HT1080 (cell line): ENCODE data around the gene COX6B1. TPM values are rescaled to one million over a fixed set of nuclear protein-coding genes. Genes with fewer than 3 reads are reported as not detected.
"Not testable (repeated sequence)": the region's sequence is repeated elsewhere in the genome, so short reads cannot be mapped to it uniquely, and the experiment has no call there.

Experiments used
- DNase-seq: peaks from one replicate; pipeline ENCODE4 v3.0.0-alpha.2; 2015; ENCODE audit warnings: low read depth
- total RNA-seq: library from RNA; depleted of rRNA; stranded (reverse); fragments of >200 nt; shearing (Covaris generic); gene quantifications from 2 replicates; pipeline ENCODE4 v1.2.3, GENCODE V29; 2014

The COX6B1 gene
- total RNA-seq, 1 experiment from 2014 or later: 551 TPM

GRCh38 chr19:35633727-35634440 lies 14.2 kb upstream of the COX6B1 start:
- no peak for DNase-seq

- no peak for DNase-seq
Observed at GRCh38 chr19:35636651-35637050, 11.5 kb upstream of the COX6B1 start.

- DNase-seq: no peak
Observed at GRCh38 chr19:35637165-35637564, 11.0 kb upstream of the COX6B1 start.

GRCh38 chr19:35639321-35639639 lies 8.8 kb upstream of the COX6B1 start:
- DNase-seq: no peak

GRCh38 chr19:35639863-35640262 lies 8.3 kb upstream of the COX6B1 start:
- no peak for DNase-seq

- no peak for DNase-seq
Observed at GRCh38 chr19:35641515-35642151, 6.5 kb upstream of the COX6B1 start, which contains the start of gene ETV2. ETV2 (plus strand) TSS chr19:35641745; CDS start chr19:35642461, 716 bp downstream.

GRCh38 chr19:35642312-35642711 lies 5.8 kb upstream of the COX6B1 start:
- DNase-seq: no peak

GRCh38 chr19:35642798-35643254 lies 5.3 kb upstream of the COX6B1 start:
- DNase-seq: no peak

- peak; percentile 76 for DNase-seq
Observed at GRCh38 chr19:35643255-35644205, 4.6 kb upstream of the COX6B1 start.

GRCh38 chr19:35644206-35644986 lies 3.7 kb upstream of the COX6B1 start:
- DNase-seq: peak; percentile 83

GRCh38 chr19:35644987-35645679 lies 3.0 kb upstream of the COX6B1 start:
- no peak for DNase-seq

- DNase-seq: no peak
Observed at GRCh38 chr19:35645680-35646511, 2.2 kb upstream of the COX6B1 start.

GRCh38 chr19:35650581-35650980 lies 2.5 kb downstream of the COX6B1 start:
- DNase-seq: no peak

GRCh38 chr19:35654828-35655227 lies 6.7 kb downstream of the COX6B1 start:
- DNase-seq: not testable (repeated sequence)

- DNase-seq: no peak
Observed at GRCh38 chr19:35655600-35655999, 7.5 kb downstream of the COX6B1 start.

- DNase-seq: no peak
Observed at GRCh38 chr19:35656700-35657099, 8.6 kb downstream of the COX6B1 start.

- DNase-seq: peak; percentile 62
Observed at GRCh38 chr19:35657904-35658700, 10.0 kb downstream of the COX6B1 start.

GRCh38 chr19:35661995-35662340 lies 13.8 kb downstream of the COX6B1 start:
- DNase-seq: no peak

- DNase-seq: no peak
Observed at GRCh38 chr19:35663981-35664380, 15.9 kb downstream of the COX6B1 start.
